Dermis blood vessel endothelial cell (primary cell): ENCODE data around the gene TUB. TPM values are rescaled to one million over a fixed set of nuclear protein-coding genes. Genes with fewer than 3 reads are reported as not detected.

Source experiments
- DNase-seq: peaks from one replicate; pipeline ENCODE4 v3.0.0; 2010
- total RNA-seq: library from RNA; depleted of rRNA; stranded (reverse); fragments of >200 nt; gene quantifications from 2 replicates; pipeline ENCODE4 v1.2.3, GENCODE V29; 2014

Gene TUB
- total RNA-seq, 1 donor from 2014 or later, result 1.4 TPM

DNA sequence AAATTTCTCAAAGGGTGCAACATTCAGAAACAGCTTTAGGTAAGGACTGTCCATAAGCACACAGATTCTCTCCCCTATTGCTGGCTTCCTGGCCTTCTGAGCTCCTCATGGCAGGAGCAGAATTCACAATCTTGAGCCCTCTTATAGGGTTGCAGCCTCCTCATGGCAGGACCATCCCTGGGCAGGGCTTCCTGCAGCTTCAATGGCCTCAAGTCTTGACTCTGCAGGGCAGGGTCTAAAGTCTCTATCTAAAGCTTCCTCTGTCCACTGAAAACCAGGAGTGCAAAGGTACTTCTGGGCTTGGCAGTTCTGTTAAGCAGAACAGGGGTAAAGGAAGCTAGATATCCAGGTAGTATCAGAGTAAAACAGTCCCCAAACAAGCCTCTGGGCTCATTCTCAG is 28.7 kb downstream of the TUB start:
- DNase-seq, result no peak

DNA sequence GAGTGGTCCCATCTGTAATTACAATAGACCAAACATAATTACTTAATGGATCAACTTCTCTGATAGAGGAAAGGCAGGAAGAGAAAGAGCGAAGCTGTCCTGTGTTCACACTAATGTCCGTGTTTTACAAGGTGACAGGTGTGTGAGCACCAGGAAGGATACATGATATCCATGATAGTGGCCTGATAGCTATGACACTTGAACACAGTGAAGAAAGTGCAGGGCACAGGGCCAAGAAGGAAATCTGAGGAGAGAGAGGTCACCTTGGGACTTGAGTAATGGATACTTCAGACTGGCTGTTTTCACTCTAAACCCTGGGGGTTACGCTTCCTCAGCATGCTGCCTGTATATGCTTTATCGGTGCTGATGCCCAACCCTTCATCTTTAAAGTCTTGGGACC is 29.4 kb downstream of the TUB start:
- DNase-seq, result no peak

GRCh38 chr11:8111636-8112035 is 30.6 kb downstream of the TUB start:
- no peak for DNase-seq

DNA sequence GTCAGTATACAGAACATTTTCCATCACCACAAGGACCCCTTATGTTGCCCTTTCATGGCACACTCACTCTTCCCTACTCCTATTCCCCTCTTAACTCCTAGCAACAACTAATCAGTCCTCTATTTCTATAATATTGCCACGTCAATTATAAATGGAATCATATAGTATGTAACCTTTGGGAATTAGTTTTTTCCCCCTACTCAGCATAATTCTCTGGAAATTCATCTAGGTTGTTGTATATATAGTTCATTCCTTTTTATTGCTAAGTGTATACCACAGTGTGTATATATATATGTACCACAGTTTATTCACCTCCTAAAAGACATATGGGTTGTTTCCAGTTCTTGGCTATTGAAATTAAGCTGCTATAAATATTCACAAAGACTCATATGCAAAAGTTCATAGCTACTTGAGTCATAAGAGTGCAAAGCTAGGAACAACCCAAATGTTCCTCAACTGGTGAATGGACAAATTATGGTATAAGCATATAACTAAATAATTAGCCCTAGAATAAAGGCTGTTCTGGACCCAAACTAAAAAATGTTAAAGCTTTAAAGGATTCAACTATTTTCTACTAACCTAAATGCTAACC is 41.3 kb downstream of the TUB start:
- no peak for DNase-seq

GRCh38 chr11:8126649-8127289 is 45.8 kb downstream of the TUB start:
- DNase-seq, result no peak

DNA sequence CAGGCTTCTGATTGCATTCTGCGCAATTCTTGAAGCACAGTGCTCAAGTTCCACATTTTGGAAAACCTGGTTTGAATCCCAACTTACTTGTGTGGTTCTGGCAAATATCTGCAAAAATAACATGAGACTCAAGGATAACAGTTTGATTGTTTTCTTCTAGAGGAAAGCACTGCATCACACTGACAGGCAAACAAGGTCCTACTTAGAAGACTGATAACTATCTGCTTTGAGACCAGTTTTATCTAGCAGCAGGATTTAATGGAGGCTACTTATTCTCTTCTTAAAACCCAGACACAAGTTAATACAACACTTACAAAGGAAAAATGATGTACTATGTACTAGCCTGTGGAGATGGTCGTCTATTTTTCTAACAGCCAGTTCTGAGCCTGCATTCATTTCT is 46.4 kb downstream of the TUB start:
- no peak for DNase-seq

DNA sequence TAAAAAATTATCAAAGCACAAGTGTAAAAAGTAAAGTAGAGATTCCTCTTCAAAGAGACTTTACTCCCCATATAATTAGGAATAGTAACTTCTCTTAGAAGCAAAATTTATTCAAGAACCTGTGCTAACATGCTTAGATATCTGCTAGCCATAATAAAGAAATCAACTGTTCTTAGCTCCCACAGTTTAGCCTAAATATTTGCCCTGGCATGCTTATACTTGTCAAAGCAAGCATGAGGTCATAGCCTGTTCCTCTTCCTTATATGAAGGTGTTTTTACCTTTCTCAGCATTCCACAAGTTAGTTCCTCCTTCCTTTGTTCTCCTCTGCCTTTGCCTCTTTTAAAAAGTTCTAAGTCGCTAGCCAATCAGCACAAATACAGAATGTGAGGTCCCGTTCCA is 57.5 kb downstream of the TUB start:
- DNase-seq, result no peak

DNA sequence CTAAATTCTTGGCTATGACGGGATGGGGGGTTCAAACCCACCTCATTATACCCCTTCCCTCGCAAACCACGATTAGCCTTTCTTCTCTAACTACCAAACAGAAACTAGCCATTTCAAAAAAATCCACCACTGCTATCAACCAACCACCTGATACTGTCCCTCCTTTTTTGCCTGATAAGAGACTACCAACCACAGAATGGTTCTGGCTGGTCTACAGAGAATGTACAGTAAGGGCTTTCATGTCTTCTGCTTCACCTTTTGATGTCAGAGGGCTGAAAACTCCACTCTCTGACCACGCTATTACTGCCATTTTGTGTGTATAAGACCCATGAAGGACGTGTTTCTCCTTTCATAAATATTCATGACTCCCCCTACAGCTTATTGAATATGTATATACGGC is 68.7 kb downstream of the TUB start:
- no peak for DNase-seq

Other genes with a start within 250 kb of the TUB start
- not detected in 2 replicates for gene OR10A6, start 149.9 kb upstream of the TUB start, total RNA-seq
- not detected in 2 replicates for gene OR10A3, start 139.5 kb upstream of the TUB start, total RNA-seq
- under 0.01 TPM in 1 of 2 replicates, not detected in the other for gene NLRP10, start 115.8 kb upstream of the TUB start, total RNA-seq
- 240 and 255 TPM in 2 replicates for gene EIF3F, start 93.9 kb upstream of the TUB start, total RNA-seq
- gene RIC3, start 87.8 kb downstream of the TUB start, total RNA-seq, result not detected in 2 replicates
- not detected in 2 replicates for gene LMO1, start 182.7 kb downstream of the TUB start, total RNA-seq